NCI-H146 treated with DMSO at 0.1 percent for 48 hours (cell line): ENCODE results near the gene MYCL.
A peak's percentile ranks its signal among the peaks of the same experiment; 100 is the strongest.
"Not testable (repeated sequence)": the region's sequence is repeated elsewhere in the genome, so short reads cannot be mapped to it uniquely, and the experiment has no call there.

ENCODE experiments used
- DNase-seq: peaks from one replicate; lab custom pipeline; 2025; ENCODE audit not compliant: unreplicated experiment; lab: John Stamatoyannopoulos, UW

MYCL gene

DNA sequence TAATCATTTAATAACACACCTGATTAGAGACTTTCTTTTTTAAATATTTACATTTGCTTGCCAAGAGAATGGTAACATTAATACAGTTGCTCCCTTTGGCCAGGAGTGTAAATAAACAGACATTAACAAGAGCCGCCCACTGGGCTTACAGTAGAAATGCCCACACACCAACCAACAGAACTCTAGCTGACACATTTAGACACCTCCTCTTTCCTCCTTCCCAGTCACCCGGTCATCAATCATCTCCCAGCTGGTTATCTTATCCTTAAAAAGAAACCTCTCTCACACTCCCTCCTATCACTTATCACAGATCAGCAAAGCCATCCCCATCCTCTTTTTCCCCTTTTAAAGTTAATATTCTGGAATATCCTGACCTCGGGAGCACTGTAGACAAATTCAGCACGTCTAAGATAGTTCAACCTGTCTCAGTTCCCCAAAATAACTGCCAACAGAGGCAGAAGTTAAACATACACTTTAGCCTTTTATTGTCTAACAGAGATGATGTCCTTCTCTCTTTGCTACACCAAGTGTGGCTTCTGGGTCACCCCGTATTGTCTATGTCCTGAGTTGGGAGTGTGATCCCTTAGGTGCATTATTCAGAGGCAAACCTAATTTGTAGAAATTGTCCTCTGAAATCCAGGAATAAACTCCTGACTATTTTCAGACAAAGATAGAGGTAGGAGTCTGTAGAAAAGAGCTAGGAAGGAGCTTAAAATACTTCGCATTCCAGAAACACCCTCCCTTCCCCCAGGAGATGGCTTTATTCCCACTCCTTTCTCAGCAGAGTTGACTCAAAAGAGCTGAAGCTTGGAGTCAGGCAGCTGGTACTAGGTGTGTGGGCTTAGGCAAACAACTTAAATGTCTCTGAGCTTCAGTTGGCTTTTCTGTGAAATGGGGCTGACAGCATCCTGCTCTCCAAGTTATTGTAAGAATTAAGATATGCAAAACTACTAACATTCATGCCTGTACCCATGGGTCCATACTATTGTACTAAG lies 8.8 kb downstream of the MYCL start:
- peak; percentile 62 for DNase-seq

DNA sequence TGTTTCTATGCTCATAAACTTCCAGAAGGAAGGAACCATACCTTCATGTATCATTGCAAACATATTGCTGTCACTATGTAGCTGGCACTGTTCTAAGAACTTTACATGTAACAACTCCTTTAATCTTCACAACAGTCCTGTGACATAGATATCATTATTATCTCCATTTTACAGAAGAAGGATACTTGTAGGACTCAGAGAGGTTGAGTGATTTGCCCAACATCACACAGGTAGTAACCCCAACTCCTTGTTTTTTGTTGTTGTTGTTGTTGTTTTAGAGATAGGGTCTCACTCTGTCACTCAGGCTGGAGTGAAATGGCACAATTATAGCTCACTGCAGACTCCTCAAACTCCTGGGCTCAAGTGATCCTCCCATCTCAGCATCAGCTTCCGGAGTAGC lies 10.8 kb downstream of the MYCL start:
- no peak for DNase-seq

DNA sequence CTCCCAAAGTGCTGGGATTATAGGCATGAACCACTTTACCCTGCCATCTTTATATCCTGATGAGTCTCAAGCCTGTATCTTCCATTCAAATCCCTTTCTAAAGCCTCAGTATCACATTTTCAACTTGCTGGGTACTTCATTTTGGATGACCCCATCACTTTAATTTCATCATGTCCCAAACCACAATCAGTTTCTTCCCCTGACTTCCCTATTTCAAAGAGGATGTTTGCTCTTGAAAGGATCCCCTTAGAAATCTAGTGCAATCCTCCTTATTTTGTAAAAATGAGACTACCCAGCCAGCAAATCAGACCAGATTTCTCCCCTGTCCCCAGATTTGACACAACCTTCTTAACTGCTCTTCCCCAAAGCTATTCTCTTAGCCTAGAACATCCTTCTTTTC lies 11.4 kb downstream of the MYCL start:
- DNase-seq = no peak

DNA sequence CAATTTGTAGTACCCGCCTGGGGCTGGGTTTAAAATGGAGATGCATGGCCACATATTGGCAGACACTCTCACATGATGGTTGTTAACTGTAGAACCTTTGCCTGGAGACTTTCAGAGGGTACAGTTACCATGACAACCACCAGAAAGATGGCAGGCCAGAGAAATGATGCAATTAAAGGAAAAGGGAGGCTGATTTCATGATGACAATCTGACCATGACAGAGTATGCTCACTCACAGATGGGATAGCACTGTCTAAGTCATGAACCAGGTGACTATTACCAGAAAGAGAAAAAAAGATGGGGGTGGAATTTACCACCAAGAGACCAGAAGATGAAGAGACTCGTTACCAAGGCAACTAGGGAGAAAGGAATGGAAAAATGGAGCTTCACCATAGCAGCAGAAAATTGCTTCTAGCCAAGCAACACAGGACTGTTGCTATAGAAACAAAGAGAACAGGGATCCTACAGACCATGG lies 14.9 kb downstream of the MYCL start:
- DNase-seq = peak; percentile 2

DNA sequence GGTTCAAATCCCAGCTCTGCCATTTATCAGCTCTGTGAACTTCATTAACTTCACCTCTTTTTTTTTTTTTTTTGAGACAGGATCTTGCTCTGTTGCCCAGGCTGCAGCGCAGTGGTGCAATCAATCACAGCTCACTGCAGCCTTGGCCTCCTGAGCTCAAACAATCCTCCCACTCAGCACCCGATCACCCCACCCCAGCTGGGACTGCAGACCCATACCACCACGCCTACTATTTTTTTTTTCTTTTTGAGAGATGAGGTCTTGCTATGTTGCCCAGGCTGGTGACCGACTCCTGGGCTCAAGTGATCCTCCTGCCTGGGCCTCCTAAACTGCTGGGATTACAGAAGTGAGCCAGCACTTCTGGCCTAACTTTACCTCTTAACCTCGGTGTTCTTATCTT lies 16.2 kb downstream of the MYCL start:
- no peak for DNase-seq

DNA sequence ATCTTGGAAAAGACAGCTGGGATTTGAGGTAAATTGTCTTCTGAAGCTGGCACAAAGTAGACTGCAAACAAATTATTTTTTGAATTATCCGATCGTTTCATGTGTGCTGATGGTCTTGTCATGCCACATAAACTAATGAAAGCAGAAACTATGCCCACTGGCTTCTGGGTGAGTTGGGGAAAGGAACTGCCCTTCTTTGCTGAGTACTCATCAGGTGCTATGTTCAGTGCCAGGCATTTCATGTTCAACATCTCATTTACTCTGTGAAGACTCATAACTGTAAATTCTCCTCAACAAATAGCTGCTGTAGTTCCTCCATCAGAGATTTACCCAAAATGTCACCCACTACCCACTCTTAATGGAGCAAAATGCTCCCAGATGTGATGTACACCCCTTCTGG lies 19.6 kb downstream of the MYCL start:
- no peak for DNase-seq

DNA sequence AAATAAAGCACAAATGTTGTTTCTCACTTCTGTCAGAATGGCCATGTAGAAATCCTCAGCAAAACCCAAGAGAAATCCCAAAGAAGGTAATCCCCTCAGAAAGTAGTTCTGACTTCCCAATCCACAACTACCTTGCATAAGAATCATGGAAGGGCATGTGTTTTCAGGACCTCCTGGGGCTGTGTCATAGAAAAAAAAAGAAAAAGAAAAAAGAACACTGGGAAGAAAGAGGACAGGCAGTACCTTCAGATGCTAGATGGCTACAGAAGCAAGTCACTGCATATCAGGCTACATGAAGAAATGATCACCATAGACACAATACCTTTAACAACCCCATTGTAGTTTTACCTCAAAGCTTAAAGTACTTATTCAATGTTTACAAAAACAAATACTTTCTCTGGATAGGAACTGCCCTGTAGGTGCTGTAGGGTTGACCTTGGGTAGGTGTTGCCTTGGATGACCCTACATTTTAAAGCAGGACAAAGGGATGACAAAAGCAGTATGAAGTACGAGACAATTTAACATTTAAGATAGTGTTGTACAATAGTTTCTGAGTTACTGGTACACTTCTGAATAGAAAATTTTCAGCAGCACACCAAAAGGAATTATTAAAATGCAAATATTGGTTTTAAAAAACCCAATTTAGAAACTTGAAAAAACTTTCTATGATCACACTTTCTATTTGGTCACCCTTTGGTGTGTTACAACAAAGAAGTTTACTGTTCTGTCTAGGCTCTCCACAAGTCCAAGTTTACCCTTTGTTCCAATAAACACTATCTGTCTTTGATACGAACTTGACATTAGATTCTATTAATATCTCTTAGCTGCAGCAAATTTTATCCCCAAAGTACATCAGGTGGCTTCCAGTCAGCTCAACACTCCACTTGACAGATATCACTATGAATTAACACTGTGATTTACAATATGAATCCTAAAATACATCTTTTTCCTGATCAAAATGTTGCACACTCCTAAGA lies 23.4 kb downstream of the MYCL start:
- DNase-seq = no peak

DNA sequence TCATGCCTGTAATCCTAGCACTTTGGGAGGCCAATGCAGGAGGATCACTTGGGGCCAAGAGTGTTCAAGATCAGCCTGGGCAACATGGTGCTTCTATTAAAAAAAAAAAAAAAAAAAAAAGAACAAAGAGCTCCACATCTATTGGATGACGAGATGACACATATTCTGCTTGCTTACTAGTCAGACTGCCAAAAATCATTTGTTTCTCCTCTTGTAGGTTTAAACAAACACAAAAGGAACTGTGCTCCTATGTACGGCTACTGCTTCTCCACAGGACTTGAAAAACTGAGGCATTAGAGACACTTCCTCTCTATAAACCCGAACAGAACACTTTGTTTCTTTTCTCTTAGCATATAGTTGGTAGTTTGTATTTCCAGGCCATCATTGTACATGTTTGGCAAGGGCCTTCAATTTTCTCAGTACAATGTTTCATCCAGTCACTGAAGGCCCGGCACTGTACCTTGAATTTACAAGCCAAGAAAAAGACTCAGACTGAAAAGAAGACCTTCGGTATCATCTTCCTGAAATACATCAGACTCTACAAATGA lies 24.4 kb downstream of the MYCL start:
- DNase-seq = no peak

DNA sequence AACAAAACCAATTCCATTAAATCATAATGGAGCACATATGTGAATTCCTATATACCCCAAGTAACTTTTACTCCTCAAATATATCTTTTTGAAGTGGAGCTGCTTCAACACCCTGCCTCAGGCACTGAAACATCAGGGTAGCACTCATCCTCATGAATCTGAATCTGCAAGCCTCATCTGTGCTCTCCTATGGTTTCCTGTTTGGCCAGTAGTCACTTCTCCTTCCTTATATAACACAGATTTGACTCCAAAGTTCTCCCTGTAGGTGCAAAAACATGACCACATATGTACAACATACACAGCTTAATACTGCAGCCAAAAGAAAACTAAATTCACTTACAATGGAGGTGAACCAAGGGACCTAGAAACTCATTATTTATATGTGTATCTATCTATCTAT lies 25.6 kb downstream of the MYCL start:
- DNase-seq = no peak

DNA sequence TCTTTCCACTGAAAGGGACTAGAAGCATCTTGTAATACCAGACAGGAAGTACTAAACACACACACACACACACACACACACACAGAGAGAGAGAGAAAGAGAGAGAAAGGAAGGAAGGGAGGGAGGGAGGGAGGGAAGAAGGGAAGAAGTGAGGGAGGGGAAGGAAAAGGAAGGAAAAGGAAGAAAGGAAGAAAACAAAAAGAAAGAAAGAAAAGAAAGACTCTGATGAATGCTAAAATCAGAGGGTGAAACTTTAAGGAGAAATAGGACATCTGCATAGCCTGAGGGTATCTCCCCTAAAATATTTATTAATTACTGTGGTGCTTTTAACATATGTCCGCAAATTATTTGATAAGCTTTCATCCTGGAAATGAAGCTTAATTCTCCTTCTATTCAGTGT lies 29.0 kb downstream of the MYCL start:
- DNase-seq = no peak

DNA sequence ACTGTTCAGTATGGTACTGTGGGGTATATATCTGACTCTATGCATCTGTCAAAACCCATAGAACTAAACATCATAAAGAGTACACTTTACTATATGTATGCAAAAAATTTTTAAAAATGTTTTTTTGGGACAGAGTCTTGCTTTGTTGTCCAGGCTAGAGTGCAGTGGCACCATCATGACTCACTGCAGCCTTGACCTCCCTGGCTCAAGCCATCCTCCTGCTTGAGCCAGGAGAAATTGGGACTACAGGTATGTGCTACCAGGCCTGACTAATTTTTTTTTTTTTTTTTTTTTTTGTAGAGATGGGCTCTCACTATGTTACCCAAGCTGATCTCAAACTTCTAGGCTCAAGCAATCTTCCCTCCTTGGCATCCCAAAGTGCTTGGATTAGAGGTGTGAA lies 29.9 kb downstream of the MYCL start:
- DNase-seq = no peak

DNA sequence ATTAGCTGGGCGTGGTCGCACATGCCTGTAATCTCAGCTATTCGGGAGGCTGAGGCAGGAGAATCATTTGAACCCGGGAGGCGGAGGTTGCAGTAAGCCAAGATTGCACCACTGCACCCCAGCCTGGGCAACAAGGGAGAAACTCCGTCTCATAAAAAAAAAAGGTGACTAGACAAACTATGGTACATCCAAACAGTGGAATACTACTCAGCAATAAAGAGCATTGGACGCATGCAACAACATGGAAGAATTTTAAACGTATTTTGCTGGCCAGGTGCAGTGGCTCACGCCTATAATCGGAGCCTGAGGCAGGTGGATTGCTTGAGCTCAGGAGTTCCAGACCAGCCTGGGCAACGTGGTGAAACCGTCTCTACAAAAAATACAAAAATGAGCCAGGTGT lies 30.7 kb downstream of the MYCL start:
- not testable (repeated sequence) for DNase-seq

DNA sequence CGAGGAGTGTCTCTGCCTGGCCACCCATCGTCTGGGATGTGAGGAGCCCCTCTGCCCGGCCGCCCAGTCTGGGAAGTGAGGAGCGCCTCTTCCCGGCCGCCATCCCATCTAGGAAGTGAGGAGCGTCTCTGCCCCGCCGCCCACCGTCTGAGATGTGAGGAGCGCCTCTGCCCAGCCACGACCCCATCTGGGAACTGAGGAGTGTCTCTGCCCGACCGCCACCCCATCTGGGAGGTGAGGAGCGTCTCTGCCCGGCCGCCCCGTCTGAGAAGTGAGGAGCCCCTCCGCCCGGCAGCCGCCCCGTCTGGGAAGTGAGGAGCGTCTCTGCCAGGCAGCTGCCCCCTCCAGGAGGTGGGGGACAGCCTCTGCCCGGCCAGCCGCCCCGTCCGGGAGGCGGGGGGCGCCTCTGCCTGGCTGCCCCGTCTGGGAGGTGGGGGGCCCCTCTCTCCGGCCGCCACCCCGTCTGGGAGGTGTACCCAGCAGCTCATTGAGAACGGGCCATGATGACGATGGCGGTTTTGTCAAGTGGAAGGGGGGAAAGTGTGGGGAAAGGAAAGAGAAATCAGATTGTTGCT lies 32.1 kb downstream of the MYCL start:
- DNase-seq = not testable (repeated sequence)

DNA sequence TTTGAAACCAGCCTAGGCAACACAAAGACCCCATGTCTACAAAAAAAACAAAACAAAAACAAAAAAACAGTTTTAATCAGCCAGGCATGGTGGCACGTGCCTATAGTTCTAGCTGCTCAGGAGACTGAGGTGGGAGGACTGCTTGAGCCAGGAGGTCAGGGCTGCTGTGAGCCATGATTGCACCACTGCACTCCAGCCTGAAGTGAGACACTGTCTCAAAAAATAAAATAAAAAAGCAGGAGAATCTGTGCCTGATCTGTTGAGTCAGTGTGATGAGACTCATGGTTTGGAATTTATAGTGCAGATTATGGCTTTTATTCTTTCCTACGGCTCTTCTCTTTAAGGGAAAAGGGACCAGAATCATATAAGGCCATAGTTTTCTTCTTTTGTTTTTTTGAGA lies 35.0 kb downstream of the MYCL start:
- no peak for DNase-seq

DNA sequence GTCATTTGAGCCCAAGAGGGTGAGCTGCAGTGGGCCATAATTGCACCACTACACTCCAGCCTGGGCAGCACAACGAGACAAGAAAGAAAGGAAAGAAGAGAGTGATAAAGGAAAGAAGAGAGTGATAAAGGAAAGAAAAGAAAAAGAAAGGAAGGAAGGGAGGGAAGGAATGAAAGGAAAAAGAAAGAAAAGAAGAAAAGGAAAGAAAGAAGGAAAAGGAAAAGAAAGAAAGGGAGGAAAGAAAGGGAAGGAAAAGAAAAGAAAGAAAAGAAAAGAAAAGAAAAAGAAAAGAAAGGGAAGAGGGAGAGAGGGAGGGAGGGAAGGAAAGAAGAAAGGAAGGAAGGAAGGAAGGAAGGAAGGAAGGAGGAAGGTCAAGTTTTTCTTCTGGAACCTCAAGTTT lies 36.0 kb downstream of the MYCL start:
- DNase-seq = no peak

DNA sequence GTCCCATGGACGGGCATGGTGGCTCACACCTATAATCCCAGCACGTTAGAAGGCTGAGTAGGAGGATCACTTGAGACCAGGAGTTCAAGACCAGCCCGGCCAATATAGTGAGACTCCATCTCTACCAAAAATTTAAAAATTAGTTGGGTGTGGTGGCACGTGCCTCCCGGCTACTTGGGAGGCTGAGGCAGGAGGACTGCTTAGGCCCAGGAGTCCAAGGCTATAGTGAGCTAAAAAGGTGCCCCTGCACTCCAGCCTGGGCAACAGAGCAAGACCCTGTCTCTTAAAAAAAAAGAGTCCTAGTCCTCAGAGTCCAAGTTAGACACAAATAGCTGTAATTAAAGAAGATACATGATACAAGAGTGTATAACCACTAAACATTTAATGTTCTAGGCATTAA lies 38.5 kb downstream of the MYCL start:
- DNase-seq = no peak

DNA sequence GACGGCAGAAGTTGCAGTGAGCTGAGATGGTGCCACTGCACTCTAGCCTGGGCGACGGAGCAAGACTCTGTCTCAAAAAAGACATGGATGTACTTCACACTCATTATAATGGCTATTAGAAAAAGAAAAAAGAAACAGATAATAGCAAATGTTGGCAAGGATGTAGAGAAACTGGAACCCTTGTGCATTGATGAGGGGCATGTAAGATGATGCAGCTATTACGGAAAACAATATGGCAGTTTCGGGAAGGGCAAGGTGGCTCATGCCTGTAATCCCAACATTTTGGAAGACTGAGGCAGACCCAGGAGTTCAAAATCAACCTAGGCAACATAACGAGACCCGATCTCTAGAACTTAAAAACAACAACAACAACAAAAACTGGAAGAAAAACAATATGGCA lies 40.7 kb downstream of the MYCL start:
- no peak for DNase-seq

DNA sequence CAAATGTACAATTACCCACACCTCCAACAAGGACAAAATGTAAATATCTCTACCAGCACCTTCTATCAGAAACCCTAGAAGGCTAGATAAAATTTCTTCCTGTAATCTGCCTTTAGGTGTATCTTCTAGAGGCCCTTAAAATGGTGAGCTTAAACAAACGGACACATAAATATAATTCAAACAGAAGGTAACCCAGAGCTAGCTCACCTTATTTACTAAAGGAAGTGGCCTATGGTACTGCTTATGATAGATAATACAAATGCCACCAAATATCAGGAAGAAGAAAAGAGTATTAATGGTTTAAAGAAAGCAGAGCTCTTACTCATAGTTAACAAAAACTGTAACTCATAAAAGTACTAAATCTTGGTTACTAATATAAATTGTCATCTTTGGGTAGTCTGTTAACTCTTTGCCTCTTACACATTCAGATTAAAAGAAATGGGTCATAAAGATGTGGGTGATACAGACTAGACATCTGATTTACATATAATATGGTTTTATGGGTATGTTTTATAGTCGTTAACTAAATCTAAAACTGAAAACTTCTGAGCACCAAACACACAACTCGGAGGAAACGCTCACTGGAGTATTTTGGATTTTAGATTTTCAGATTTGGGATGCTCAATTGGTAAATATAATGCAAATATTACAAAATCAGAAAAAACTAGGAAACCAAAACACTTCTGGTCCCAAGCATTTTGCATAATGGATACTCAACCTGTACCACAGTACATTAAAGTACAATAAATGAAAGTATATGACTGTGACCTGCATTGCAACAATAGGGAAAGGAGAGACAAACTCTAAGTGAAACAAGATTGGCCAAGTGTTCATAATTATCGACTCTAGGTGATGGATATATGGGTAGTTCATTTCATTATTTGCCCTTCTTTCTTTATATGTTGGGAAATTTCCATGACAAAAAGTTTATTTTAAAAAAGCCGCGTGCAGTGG lies 41.6 kb downstream of the MYCL start:
- no peak for DNase-seq

DNA sequence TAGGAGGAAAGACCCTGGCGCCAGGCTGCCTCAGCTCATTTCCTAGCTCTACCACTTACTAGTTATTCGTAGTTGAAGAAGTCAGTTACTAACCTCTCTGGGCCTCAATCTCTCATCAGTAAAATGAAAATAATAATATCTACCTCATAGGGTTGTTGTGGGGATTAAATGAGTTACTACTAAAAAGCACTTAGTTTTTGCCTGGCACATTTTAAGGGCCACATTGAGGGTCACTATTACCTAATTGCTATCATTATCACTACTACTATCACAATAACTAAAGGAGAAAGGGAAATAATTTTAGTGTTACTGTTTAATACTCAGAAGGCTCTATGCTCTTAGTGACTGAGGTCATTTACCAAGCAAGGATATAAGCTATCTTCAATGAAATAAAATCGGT lies 43.4 kb downstream of the MYCL start:
- DNase-seq = no peak
